Activated effector memory CD4-positive, alpha-beta T cell treated with Interleukin-2 at 50 U/mL for 16 hours (primary cell): ENCODE data around the gene RENBP.
"Not testable (repeated sequence)": the region's sequence is repeated elsewhere in the genome, so short reads cannot be mapped to it uniquely, and the experiment has no call there.

Source experiments
- DNase-seq: peaks from one replicate; pipeline ENCODE4 v3.0.0-alpha.2; 2020

Gene RENBP

DNA sequence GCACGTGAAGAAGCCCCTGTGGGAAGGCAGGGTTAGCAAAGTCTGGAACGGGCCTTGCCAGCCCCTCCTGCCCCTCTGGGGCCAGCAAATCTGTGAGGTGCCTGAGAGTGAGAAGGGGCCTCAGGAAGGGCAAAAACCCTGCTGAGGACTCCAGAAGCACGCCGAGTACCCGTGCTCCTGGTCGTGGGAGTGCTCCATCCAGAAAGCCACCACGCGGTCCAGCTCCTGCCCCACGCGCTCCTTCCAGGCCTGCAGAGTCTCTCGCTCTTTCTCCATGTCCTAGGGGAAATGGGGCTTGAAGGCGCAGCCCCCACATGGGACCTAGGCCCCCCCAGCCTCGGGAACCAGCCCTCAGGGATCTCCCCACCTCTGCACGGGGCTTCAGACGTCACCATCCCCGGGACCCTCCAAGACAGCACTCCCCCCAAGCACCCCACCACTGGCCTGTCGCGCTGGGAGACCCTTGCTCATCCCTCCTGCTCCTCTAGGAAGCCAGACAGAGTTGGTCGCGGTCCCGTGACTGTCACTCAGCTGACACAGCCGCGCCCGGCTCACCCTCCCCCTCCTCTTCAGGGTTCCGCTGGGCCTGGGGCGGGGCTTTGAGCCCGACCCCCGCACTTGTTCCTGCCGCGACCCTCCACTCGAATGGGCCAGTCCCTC, at the start of gene RENBP:
Gene RENBP, minus strand, starts transcription at position 504 of the 660 bp plus-strand sequence. Its CDS starts 33 bp downstream, at position 471.
- no peak for DNase-seq

- no peak for DNase-seq
Observed at GRCh38 chrX:153993978-153994377, 49.5 kb upstream of the RENBP start.

DNA sequence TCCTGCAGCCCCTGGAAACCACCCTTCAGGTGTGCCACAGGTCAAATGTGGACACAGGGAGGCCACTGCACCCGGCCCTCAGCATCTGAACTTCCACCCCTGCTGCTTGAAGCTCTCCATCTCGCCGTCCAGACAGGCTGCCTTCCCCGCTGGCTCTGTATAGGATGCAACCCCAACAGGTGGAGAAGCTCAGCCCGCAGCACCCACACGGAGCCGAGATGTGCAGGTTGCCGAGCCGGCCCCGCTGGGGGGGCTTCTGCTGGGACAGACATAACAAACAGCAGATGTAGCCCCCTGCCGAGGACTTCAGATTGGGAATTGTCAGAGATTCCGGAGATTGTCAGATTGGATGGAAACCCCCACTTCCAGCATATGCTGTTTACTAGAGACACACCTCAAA, 48.6 kb upstream of the RENBP start:
- no peak for DNase-seq

GRCh38 chrX:153992180-153992579, 47.7 kb upstream of the RENBP start:
- DNase-seq: no peak

DNA sequence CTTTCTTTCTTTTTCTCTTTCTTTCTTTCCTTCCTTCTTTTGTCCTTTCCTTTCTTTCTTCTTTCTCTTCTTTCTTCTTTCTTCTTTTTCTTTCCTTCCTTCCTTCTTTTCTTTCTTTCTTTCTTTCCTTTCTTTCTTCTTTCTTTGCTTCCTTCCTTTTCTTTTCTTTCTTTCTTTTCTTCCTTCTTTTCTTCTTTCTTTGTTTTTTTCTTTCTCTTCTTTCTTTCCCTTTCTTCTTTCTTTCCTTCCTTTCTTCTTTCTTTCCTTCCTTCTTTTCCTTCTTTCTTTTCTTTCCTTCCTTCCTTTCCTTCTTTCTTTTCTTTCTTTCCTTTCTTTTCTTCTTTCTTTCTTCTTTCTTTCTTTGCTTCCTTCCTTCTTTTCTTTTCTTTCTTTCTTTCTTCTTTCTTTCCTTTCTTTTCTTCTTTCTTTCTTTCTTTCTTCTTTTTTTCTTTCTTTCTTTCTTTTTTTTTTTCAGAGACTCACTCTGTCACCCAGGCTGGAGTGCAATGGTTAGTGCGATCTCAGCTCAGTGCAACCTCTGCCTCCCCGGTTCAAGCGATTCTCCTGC, 46.7 kb upstream of the RENBP start:
- DNase-seq: no peak

- no peak for DNase-seq
Observed at GRCh38 chrX:153989973-153990655, 45.7 kb upstream of the RENBP start.

DNA sequence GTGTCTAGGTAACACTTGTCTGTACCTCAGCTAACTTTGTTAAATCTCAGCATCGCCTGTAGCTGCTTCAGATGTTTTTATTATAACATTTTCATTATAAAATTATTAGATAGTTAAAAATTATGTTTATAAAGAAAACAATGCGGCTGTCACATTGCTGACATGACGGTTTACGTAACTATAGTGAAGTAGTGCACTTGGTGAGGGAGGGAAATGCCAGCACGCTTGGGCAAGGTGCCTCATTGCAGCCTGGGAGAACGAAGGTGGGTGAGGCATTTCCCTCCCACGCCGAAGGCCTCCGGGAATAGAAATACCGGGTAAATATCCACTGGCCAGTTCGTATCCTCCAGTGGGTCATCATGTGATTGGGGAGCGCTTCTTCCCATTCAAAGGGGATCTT, 44.0 kb upstream of the RENBP start:
- DNase-seq: no peak

GRCh38 chrX:153984351-153985178, 40.1 kb upstream of the RENBP start:
- no peak for DNase-seq

- DNase-seq: no peak
Observed at GRCh38 chrX:153983321-153983801, 38.9 kb upstream of the RENBP start.

GRCh38 chrX:153981771-153982533, 37.5 kb upstream of the RENBP start:
- DNase-seq: peak; percentile 59

- DNase-seq: no peak
Observed at GRCh38 chrX:153981231-153981630, 36.8 kb upstream of the RENBP start.

DNA sequence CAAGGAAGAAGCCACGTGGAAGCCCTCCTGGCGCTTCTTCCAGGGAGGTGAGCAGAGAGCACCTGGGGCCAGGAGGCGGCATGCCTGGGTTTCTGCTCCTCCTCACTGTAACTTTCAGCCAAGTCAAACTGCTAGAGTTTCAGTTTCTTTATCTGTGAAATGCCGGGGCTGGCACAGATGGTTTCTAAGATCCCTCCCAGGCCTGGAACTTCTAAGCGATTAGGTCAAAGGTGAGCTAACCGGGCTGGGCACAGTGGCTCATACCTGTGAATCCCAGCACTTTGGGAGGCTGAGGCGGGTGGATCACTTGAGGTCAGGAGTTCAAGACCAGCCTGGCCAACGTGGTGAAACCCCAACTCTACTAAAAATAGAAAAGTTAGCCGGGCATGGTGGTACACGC, 36.0 kb upstream of the RENBP start:
- not testable (repeated sequence) for DNase-seq

GRCh38 chrX:153974726-153975286, 30.4 kb upstream of the RENBP start:
- DNase-seq: no peak

GRCh38 chrX:153974003-153974725, 29.7 kb upstream of the RENBP start:
- no peak for DNase-seq

DNA sequence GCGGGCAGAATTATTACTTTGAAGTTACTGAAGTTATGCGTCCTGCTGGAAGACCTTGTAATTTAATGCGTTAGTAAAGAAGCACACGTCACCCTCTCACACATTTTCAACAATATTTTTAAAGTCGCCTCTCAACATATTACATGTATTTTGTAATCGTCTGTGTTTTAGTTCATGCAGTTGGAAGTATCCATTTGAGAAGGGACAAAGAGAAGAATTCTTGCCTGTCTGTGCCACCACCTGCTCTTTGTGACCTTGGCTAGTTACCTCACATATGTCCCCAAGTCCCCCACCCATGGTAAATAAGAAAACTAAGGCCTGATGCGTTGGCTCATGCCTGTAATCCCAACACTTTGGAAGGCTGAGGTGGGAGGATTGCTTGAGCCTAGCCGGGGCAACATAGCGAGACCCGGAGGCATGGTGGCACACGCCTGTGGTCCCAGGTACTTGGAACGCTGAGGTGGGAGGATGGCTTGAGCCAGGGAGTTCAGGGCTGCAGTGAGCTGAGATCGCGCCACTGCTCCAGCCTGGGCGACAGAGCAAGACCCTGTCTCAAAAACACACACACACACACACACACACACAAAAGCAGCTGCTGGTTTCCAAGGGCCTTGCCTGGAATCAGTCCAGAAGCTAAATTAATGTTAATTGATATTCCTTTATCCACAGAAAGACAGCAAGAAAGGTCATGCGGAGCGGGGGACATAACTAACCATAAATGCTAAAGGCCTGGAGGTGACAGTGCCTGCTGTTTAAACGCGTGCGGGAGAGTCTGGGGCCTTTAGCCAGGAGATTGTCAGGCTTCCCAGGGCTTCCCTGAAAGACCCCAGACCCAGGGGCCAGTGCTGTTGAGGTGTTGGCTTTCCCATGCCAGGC, 28.9 kb upstream of the RENBP start:
- no peak for DNase-seq

DNA sequence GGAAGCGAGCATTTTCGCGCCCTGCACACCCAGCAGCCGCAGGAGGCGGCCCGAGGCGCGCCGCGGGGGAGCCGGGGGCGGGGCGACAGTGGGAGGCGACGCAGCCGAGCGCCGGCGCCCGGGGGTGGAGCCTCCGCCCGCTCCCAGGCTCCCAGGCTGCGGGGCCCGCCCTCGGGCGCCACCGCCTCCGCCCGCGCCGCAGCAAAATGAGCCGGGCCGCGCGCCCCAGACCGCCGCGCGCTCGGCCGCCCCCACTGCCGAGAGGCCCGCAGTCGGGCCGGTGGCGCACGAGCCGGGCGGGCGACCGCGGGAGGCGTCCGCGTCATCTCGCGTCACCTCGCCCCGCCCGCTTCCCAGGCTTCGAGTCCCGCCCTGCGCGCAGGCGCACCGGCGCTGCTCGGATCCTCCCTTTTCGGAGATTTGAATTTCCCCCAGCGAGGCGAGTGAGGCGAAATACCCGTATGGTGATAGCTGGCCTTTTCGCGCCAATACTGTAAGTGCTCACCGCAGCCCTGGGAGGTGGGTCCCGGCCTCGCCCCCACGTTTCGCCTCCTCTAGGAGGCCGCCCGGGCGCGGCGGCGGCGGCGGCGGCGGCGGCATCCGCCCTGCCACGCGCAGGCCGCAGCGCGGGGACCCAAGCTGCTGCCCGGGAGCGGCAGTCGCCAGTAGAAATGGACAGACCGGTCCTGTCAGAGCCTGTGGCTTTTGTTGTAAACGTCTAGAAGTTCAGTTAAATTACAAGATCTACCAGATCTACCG, 28.1 kb upstream of the RENBP start, which contains the start of gene TMEM187:
Gene TMEM187, plus strand, starts transcription at position 387 of the 759 bp plus-strand sequence. CDS start 9,309 bp downstream, outside the sequence.
- DNase-seq: peak; percentile 76

DNA sequence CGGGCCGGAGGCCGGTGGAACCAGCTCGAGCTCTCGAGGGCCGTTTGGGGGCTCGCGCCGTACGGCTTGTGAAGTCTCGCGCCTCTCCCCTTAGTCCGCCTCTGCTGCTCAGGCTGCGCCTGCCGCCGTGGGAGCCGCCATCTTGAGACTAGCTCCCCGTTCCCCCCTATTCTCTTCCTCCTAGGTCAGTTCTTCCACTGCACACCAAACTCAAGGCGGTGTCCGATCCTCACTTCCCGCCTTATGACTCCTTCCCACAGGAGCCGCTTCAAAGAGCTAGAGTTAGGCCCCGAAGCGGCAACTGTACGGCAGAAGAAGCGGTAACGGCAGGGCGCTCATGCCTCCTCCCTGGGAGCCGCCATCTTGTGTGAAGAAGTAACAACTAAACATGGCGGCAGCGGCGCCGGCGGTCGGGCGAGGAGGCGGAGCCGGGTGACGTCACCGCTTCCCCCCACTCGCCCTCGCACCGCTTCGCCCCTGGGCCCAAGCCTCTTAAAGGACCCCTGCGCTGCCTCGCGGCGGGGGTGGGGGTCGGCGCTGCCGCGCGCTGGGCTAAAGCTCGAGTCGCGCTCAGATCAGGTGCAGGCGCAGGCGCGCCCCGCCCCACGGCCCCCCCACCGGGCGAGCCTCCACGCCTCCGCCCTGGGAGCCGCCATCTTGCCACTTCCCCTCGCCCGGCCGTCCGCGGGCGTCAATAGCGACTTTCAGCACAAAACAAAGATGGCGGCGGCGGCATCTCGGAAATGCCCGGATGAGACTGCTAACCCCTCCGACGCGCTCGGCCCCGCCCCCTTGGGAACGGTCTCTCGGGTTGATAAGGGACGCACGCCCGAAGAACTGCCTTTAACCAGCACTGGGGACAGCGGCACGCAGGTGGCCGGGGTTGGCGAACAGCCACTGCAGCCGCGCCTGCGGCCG, 27.3 kb upstream of the RENBP start, which contains the start of gene HCFC1:
Gene HCFC1, minus strand, starts transcription at position 369 of the 918 bp plus-strand sequence. CDS start 978 bp downstream, outside the sequence.
- DNase-seq: peak; percentile 85

- DNase-seq: peak; percentile 82
Observed at GRCh38 chrX:153971124-153971449, 26.6 kb upstream of the RENBP start.
